Mucosa of descending colon (tissue), 3 donors: Measurements from ENCODE around the gene NTM. TPM values are rescaled to one million over a fixed set of nuclear protein-coding genes. Genes with fewer than 3 reads are reported as not detected.

Experiments
- ATAC-seq: fragments of 200-7000 bp; cut with Tn5 transposase; one replicate; pipeline ENCODE4 v1.9.1; 2020; ENCODE audit warnings: mild to moderate bottlenecking, moderate library complexity
- DNase-seq, 3 donors: peaks; one replicate each; pipeline ENCODE4 v3.0.0-alpha.2; 2020
- H3K36me3 ChIP-seq: fragments of 200-600 bp; one replicate; pipeline ENCODE4 v1.8.0; 2021; ENCODE audit warnings: low read depth, mild to moderate bottlenecking
- H3K4me1 ChIP-seq: fragments of 200-600 bp; one replicate; pipeline ENCODE4 v1.8.0; 2021; ENCODE audit warnings: low read depth, mild to moderate bottlenecking
- H3K4me3 ChIP-seq: fragments of 200-600 bp; one replicate; pipeline ENCODE4 v1.8.0; 2021; ENCODE audit warnings: mild to moderate bottlenecking
- H3K9me3 ChIP-seq: fragments of 200-600 bp; one replicate; pipeline ENCODE4 v1.8.0; 2021; ENCODE audit warnings: mild to moderate bottlenecking
- CTCF ChIP-seq: fragments of 200-600 bp; IDR thresholded peaks from one replicate; pipeline ENCODE4 v1.8.0; 2022; ENCODE audit warnings: antibody characterized with exemption, mild to moderate bottlenecking
- intact Hi-C, 2 donors: fragments of 100-400 bp; cut with DNase I in 1 of 2; cut with micrococcal nuclease in 1 of 2; formaldehyde crosslinking; loops; one replicate each; pipeline versions ENCODE4 v1.11.0 to v1.11.1; 2022; cut with DNase I, micrococcal nuclease
- total RNA-seq, 3 donors: library from RNA; stranded (reverse); fragmentation: NEBNext Ultra II Directional in 2 of 3; extraction: Animal tissue kit (Norgen Biotek cat#: 25700) in 2 of 3; gene quantifications; one replicate each; pipeline versions ENCODE4 v1.2.1 to v1.2.4, GENCODE V29; 2021 to 2023
- donor health status: DM: no; HTN: no; CAD: no; lungs with moderate emphysema.
- donor health status: DM: no; HTN: no; CAD: no.
- donor health status: DM: no; HTN: yes; CAD: no.

NTM gene
- total RNA-seq, 3 donors from 2014 or later = 0.64 to 7.7 (median 1.2) TPM

- Histone ChIP-seq H3K4me3 (no peak overlapping the region), H3K9me3 (no peaks in the 10 kb centered on the region), H3K4me1 (no peaks in the 10 kb centered on the region), H3K36me3 (no peaks in the 10 kb centered on the region)
- DNase-seq (no peak), ATAC-seq (no peak)
- intact Hi-C loops = no loop called here
- TF ChIP-seq CTCF = no peak
These were observed 562.3 kb downstream of the NTM start for GRCh38 chr11:131932584-131933325.

- DNase-seq (no peak), ATAC-seq (no peak)
- no peak for TF ChIP-seq CTCF
- no peaks in the 10 kb centered on the region for H3K36me3 ChIP-seq
- H3K4me1 ChIP-seq = no peaks in the 10 kb centered on the region
- no peak overlapping the region for H3K4me3 ChIP-seq
- intact Hi-C loops = no loop called here
- H3K9me3 ChIP-seq = no peaks in the 10 kb centered on the region
These were observed 563.6 kb downstream of the NTM start for GRCh38 chr11:131934006-131934405.

- Histone ChIP-seq H3K9me3 (no peaks in the 10 kb centered on the region), H3K4me3 (no peak overlapping the region), H3K36me3 (no peaks in the 10 kb centered on the region), H3K4me1 (no peaks in the 10 kb centered on the region)
- intact Hi-C loops = no loop called here
- no peak for ATAC-seq
- TF ChIP-seq CTCF = no peak
- DNase-seq = no peak
These were observed 567.9 kb downstream of the NTM start for GRCh38 chr11:131938351-131938751.

GRCh38 chr11:131940126-131940525 is 569.7 kb downstream of the NTM start:
- Histone ChIP-seq H3K4me1 (no peaks in the 10 kb centered on the region), H3K4me3 (no peak overlapping the region), H3K36me3 (no peaks in the 10 kb centered on the region), H3K9me3 (no peaks in the 10 kb centered on the region)
- no peak for ATAC-seq
- no peak for TF ChIP-seq CTCF
- intact Hi-C loops = no loop called here
- DNase-seq = no peak

GRCh38 chr11:131942878-131943277 is 572.5 kb downstream of the NTM start:
- TF ChIP-seq CTCF = no peak
- H3K4me3 ChIP-seq = no peak overlapping the region
- ATAC-seq (no peak), DNase-seq (no peak)
- intact Hi-C loops = no loop called here
- H3K9me3 ChIP-seq = no peaks in the 10 kb centered on the region
- H3K4me1 ChIP-seq = no peaks in the 10 kb centered on the region
- H3K36me3 ChIP-seq = no peaks in the 10 kb centered on the region
